Astrocyte (in vitro differentiated cells and primary cell): Measurements from ENCODE around the gene LBR. TPM values are rescaled to one million over a fixed set of nuclear protein-coding genes. Genes with fewer than 3 reads are reported as not detected.

ENCODE experiments used
- DNase-seq: peaks from one replicate; pipeline ENCODE4 v3.0.0-alpha.2; 2010; ENCODE audit warnings: low read depth
- FAIRE-seq: peaks from 2 replicates; lab custom pipeline; 2011; peaks lifted over from hg19 to GRCh38; lab: Jason Lieb, UNC
- H2AFZ ChIP-seq: 2 replicates; pipeline ENCODE4 v1.6.0; 2012; ENCODE audit warnings: low read depth, low read length, inconsistent platforms
- H3K27ac ChIP-seq: 2 replicates; pipeline ENCODE4 v1.5.1; 2011; ENCODE audit warnings: low read depth, low read length, inconsistent platforms
- H3K27me3 ChIP-seq: 2 replicates; pipeline ENCODE4 v1.6.0; 2011; ENCODE audit warnings: low read length, inconsistent platforms; ENCODE audit not compliant: insufficient read depth
- H3K36me3 ChIP-seq: 2 replicates; pipeline ENCODE4 v1.5.1; 2011; ENCODE audit warnings: low read length, inconsistent platforms; ENCODE audit not compliant: insufficient read depth
- H3K4me1 ChIP-seq: 2 replicates; pipeline ENCODE4 v1.5.1; 2011; ENCODE audit warnings: low read length, inconsistent platforms; ENCODE audit not compliant: insufficient read depth
- H3K4me2 ChIP-seq: 2 replicates; pipeline ENCODE4 v1.6.0; 2012; ENCODE audit warnings: low read length, inconsistent platforms
- H3K4me3 ChIP-seq: 2 replicates; pipeline ENCODE4 v1.5.1; 2011; ENCODE audit warnings: low read depth, mild to moderate bottlenecking, low read length, inconsistent platforms; ENCODE audit not compliant: insufficient read depth
- H3K79me2 ChIP-seq: 2 replicates; pipeline ENCODE4 v1.6.0; 2012; ENCODE audit warnings: mild to moderate bottlenecking, low read length, inconsistent platforms; ENCODE audit not compliant: insufficient read depth
- H3K9ac ChIP-seq: 2 replicates; pipeline ENCODE4 v1.6.0; 2012; ENCODE audit warnings: mild to moderate bottlenecking, low read length, inconsistent platforms
- H3K9me3 ChIP-seq: 2 replicates; pipeline ENCODE4 v1.5.1; 2012; ENCODE audit warnings: low read depth, mild to moderate bottlenecking, low read length, inconsistent platforms; ENCODE audit not compliant: insufficient read depth
- H4K20me1 ChIP-seq: 2 replicates; pipeline ENCODE4 v1.6.0; 2012; ENCODE audit warnings: low read length, inconsistent platforms; ENCODE audit not compliant: insufficient read depth
- H3K27ac Mint-ChIP-seq: one replicate; pipeline ENCODE4 v1.8.0; 2021; ENCODE audit warnings: mild to moderate bottlenecking, mixed read lengths; ENCODE audit not compliant: unreplicated experiment
- H3K27me3 Mint-ChIP-seq: one replicate; pipeline ENCODE4 v1.8.0; 2021; ENCODE audit warnings: low read depth, mixed read lengths; ENCODE audit not compliant: unreplicated experiment
- H3K36me3 Mint-ChIP-seq: one replicate; pipeline ENCODE4 v1.8.0; 2021; ENCODE audit warnings: low read depth, mixed read lengths; ENCODE audit not compliant: unreplicated experiment
- H3K4me1 Mint-ChIP-seq: one replicate; pipeline ENCODE4 v1.8.0; 2021; ENCODE audit warnings: low read depth, mixed read lengths; ENCODE audit not compliant: unreplicated experiment
- H3K4me3 Mint-ChIP-seq: one replicate; pipeline ENCODE4 v1.8.0; 2021; ENCODE audit warnings: mild to moderate bottlenecking, moderate library complexity, mixed read lengths; ENCODE audit not compliant: unreplicated experiment
- H3K9me3 Mint-ChIP-seq: one replicate; pipeline ENCODE4 v1.8.0; 2021; ENCODE audit warnings: mild to moderate bottlenecking, mixed read lengths; ENCODE audit not compliant: unreplicated experiment
- EZH2 ChIP-seq: IDR thresholded peaks from 2 replicates; pipeline ENCODE4 v1.6.1; 2012; ENCODE audit warnings: mild to moderate bottlenecking, low read length, inconsistent platforms; ENCODE audit not compliant: insufficient read depth
- total RNA-seq: library from RNA; stranded (reverse); gene quantifications from 2 replicates; pipeline ENCODE4 v1.2.1, GENCODE V29; 2021
- TF ChIP-seq, protein P1 (sequence below): IDR thresholded peaks from 2 replicates; pipeline ENCODE4 v1.5.1; 2011; ENCODE audit warnings: low read depth, mild to moderate bottlenecking, inconsistent platforms, low read length, moderate library complexity; ENCODE audit not compliant: insufficient read depth

LBR gene
- total RNA-seq, 1 donor from 2014 or later: 42.6 TPM

DNA sequence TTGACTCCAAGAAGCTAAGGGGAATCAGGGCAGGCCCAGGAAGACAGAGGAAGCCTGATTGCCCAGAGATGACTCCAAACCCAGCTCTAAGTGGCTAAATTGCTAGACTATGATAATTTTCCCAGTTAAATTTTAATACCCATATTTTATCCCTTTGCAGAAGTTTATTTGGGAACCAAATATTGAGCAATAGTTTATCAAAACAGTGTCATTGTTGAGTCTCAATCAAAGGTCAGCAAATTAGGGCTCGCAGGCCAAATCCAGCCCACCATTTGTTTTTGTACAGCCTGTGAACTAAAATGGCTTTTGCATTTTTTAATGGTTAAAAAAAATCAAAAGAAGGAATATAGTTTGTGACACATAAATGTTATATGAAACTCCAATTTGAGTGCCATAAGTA is 47.1 kb downstream of the LBR start:
- no peak overlapping the region for H3K4me3 ChIP-seq
- H3K79me2 ChIP-seq: no peaks in the 10 kb centered on the region
- no peaks in the 10 kb centered on the region for H3K27me3 ChIP-seq
- Mint-ChIP-seq H3K4me1 (peaks cover 3% of the 10 kb centered on the region), H3K36me3 (peaks cover 1% of the 10 kb centered on the region), H3K27me3 (no peaks in the 10 kb centered on the region), H3K9me3 (no peaks in the 10 kb centered on the region), H3K27ac (no peak overlapping the region), H3K4me3 (no peak overlapping the region)
- no peak for DNase-seq
- TF ChIP-seq EZH2: no peak
- TF ChIP-seq, protein P1, sequence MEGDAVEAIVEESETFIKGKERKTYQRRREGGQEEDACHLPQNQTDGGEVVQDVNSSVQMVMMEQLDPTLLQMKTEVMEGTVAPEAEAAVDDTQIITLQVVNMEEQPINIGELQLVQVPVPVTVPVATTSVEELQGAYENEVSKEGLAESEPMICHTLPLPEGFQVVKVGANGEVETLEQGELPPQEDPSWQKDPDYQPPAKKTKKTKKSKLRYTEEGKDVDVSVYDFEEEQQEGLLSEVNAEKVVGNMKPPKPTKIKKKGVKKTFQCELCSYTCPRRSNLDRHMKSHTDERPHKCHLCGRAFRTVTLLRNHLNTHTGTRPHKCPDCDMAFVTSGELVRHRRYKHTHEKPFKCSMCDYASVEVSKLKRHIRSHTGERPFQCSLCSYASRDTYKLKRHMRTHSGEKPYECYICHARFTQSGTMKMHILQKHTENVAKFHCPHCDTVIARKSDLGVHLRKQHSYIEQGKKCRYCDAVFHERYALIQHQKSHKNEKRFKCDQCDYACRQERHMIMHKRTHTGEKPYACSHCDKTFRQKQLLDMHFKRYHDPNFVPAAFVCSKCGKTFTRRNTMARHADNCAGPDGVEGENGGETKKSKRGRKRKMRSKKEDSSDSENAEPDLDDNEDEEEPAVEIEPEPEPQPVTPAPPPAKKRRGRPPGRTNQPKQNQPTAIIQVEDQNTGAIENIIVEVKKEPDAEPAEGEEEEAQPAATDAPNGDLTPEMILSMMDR: no peak
- peaks cover 2% of the 10 kb centered on the region for H3K4me1 ChIP-seq
- no peak overlapping the region for H2AFZ ChIP-seq
- no peak overlapping the region for H3K4me2 ChIP-seq
- H3K9ac ChIP-seq: no peak overlapping the region
- no peaks in the 10 kb centered on the region for H3K36me3 ChIP-seq
- H4K20me1 ChIP-seq: no peaks in the 10 kb centered on the region
- no peak overlapping the region for H3K27ac ChIP-seq
- H3K9me3 ChIP-seq: no peaks in the 10 kb centered on the region
- no peak for FAIRE-seq

DNA sequence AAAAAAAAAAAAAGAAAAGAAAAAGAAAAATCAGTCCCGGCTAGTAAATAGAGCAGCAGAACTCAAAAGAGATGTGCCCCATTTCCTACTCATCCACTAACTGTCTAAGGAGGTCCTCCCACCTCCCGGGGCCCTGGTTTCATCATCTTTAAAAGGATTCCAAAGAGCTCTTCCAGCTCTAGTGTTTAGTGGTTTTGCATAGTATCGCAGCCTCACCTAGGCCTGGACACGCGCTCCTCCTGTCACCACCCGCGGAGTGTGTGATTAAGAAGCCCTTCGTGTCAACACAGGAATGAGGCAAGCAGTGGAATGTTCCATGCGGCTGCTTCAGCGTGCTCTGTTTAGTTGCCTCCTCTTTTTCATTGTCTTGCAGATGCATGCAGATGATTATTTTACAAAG is 49.0 kb downstream of the LBR start:
- Histone ChIP-seq H3K9ac (no peak overlapping the region), H2AFZ (no peak overlapping the region), H3K27ac (no peak overlapping the region), H3K79me2 (no peaks in the 10 kb centered on the region), H4K20me1 (no peaks in the 10 kb centered on the region), H3K36me3 (no peaks in the 10 kb centered on the region), H3K4me1 (peaks cover 2% of the 10 kb centered on the region), H3K4me3 (no peak overlapping the region), H3K9me3 (no peaks in the 10 kb centered on the region), H3K27me3 (no peaks in the 10 kb centered on the region), H3K4me2 (no peak overlapping the region)
- H3K27ac Mint-ChIP-seq: no peak overlapping the region
- H3K27me3 Mint-ChIP-seq: no peaks in the 10 kb centered on the region
- no peaks in the 10 kb centered on the region for H3K36me3 Mint-ChIP-seq
- no peak for FAIRE-seq
- DNase-seq: peak; percentile 66
- H3K4me1 Mint-ChIP-seq: peaks cover 3% of the 10 kb centered on the region
- TF ChIP-seq EZH2: no peak
- TF ChIP-seq, protein P1: no peak
- no peak overlapping the region for H3K4me3 Mint-ChIP-seq
- H3K9me3 Mint-ChIP-seq: no peaks in the 10 kb centered on the region

DNA sequence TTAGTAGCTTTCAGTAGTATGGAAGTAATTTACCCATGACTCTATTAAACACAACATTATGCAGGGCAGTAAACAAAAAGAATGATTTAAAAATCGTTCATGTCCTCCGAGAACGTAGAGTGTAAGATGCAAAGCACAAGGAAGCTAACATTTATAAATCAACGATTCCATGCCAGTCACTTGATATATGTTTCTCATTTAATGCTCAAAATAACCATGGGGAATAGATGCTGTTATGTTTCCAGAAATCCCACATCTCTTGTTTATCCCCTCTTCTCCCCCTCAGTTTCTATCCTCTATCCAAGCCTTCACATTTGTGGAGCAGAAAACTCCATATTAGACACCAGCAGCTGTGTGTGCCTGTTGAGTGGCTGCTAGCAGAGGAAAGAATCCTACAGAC is 52.8 kb downstream of the LBR start:
- H3K36me3 ChIP-seq: no peaks in the 10 kb centered on the region
- Mint-ChIP-seq H3K36me3 (no peaks in the 10 kb centered on the region), H3K4me3 (no peak overlapping the region), H3K27me3 (no peaks in the 10 kb centered on the region), H3K9me3 (no peaks in the 10 kb centered on the region), H3K4me1 (peaks cover 3% of the 10 kb centered on the region), H3K27ac (no peak overlapping the region)
- H3K27me3 ChIP-seq: no peaks in the 10 kb centered on the region
- no peaks in the 10 kb centered on the region for H4K20me1 ChIP-seq
- H3K4me3 ChIP-seq: no peak overlapping the region
- TF ChIP-seq EZH2: no peak
- TF ChIP-seq, protein P1: no peak
- peaks cover 2% of the 10 kb centered on the region for H3K4me1 ChIP-seq
- no peak overlapping the region for H3K27ac ChIP-seq
- H3K4me2 ChIP-seq: no peak overlapping the region
- H3K9me3 ChIP-seq: no peaks in the 10 kb centered on the region
- no peak overlapping the region for H2AFZ ChIP-seq
- DNase-seq (no peak), FAIRE-seq (no peak)
- no peaks in the 10 kb centered on the region for H3K79me2 ChIP-seq
- H3K9ac ChIP-seq: no peak overlapping the region
